Dedifferentiated amniotic fluid mesenchymal stem cell (primary cell): ENCODE data around the gene NEK1.

Source experiments
- DNase-seq: peaks from one replicate; pipeline ENCODE4 v3.0.0-alpha.2; 2016; ENCODE audit errors: extremely low spot score

The NEK1 gene

GRCh38 chr4:169367826-169368225, 244.6 kb downstream of the NEK1 start:
- DNase-seq = no peak

- no peak for DNase-seq
These were observed 245.6 kb downstream of the NEK1 start for GRCh38 chr4:169366821-169367220.

- DNase-seq = no peak
These were observed 249.8 kb downstream of the NEK1 start for GRCh38 chr4:169362607-169363006.

- DNase-seq = no peak
These were observed 250.6 kb downstream of the NEK1 start for GRCh38 chr4:169361756-169362155.

- no peak for DNase-seq
These were observed 252.4 kb downstream of the NEK1 start for GRCh38 chr4:169359961-169360360.

GRCh38 chr4:169352360-169352759, 260.0 kb downstream of the NEK1 start:
- no peak for DNase-seq

- DNase-seq = no peak
These were observed 260.5 kb downstream of the NEK1 start for GRCh38 chr4:169351872-169352271.

- DNase-seq = no peak
These were observed 263.8 kb downstream of the NEK1 start for GRCh38 chr4:169348541-169348940.

- DNase-seq = no peak
These were observed 265.5 kb downstream of the NEK1 start for GRCh38 chr4:169346840-169347239.

- DNase-seq = no peak
These were observed 267.1 kb downstream of the NEK1 start for GRCh38 chr4:169345316-169345721.
